ENCODE data around the gene FOXJ3.

The FOXJ3 gene

DNA sequence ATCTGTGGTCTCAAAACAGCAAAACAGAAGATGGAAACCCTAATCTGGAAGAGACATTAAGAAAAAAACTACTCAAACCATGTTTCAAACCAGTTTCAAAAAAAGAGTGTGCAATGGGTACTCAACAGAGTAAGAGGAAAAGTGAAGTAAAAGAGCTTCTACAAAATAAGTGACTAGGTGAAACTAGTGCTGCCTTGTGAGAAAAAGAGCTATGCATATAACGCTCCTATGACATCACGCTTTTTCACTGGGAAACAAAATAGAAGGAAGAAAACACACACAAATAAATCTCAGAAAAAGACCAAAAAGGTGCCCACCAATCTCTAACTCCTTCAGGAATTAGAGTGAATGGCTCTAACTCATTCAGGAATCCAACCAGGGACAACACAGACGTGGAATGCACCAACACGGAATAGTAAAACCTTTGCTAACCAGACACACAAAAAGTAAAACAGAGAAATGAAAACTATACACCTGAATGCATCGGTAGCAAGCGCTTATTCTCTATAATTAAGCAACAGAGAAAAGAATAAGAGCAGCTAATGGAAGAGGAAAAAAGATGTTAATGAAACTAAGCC, 1.3 kb downstream of the FOXJ3 start:
- no peak for DNase-seq

DNA sequence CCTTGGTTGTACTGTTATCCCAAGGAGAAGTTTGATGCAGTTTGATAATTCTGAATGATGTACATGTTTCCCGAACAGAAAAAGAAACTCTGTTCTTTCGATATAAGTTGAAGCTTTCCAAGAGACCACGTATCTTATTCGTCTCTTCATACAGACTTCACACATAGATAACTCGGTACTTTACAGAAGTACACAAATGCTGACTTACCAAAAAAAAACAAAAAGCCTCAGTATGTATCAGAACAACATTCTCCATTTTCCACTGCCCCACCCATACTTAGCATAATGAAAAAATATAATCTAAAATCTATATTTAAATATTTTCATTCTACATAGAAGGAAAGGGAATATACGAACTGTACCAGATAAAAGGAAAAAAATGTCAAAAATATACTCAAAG, 2.2 kb downstream of the FOXJ3 start:
- no peak for DNase-seq

DNA sequence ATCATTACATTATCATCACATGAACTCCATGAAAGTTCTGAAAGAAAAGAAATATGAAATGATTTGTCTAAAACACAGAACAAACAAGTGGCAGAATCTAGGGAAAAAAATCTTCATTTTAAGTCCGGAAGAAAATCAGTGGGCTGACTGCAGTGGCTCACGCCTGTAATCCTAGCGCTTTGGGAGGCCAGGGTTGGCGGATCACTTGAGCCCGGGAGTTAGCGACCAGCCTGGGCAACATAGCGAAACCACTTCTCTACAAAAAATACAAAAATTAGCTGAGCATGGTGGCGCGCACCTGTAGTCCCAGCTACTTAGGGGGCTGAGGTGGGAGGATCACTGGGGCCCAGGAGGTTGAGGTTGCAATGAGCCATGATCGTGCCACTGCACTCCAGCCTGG, 4.8 kb downstream of the FOXJ3 start:
- no peak for DNase-seq

DNA sequence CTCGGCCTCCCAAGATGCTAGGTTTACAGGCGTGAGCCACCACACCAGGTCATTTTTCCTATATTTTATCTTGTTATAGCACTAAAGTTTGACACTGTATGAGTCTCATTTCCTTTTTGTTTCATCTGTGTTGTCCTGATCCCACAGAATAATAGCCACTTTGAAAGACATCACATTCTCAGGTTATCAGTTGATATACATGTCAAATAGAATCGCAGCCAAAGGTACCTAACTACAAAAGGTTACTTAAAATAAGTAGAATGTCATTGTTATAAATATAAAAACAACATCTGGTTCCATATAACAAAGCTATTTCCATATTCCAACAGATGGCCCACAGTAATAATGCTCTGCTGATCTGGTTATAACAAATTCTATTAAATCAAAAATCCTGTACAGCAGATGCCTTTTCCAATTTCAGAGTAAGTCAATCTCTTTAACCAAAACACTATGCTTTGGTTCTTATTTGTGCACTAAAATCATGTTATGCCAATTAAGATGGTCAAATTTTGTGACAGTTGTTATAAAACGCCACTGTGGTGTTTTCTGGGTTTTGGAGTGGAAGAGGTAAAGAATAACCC, 6.0 kb downstream of the FOXJ3 start:
- no peak for DNase-seq

DNA sequence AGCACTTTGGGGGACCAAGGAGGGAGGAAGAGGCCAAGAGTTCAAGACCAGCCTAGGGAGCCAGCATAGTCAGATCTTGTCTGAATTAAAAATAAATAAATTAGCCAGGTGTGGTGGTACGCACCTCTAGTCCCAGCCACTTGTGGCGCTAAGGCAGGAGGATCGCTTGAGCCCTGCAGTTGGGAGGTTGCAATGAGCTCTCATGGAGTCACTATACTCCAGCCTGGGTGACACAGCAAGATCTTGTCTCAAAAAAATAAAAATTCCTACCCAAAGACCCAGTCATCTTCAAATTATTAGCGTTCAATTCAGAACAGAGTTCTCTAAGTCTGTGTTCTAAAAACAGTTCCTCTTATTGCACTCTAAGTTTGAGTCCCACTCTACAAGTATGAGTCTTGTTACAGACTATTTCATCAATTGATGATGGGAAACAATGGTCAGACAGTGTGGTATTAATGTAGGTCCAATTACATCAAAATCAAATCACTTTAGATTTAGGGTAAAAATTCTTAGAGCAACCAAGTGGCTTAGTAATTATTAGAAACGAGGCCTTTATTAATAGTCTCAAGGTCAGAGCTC, 6.9 kb downstream of the FOXJ3 start:
- DNase-seq, result no peak

DNA sequence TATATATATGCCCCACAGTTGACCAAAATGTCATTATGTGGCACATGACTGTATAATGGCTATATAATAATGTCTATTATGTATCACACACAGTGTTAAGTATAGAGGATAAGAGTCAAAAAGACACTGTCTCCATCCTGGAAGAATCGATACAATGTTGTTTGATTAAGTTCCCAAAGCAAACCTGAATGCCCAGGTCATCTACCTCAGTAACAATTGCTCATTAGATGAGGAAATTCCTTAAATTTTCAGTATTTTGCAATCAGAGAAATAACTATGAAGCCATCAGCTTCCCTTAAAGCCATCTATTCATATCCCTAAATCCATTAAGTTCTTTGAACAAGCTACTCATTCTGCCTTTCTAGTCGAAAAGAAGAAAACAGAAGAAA, 10.0 kb downstream of the FOXJ3 start:
- no peak for DNase-seq

DNA sequence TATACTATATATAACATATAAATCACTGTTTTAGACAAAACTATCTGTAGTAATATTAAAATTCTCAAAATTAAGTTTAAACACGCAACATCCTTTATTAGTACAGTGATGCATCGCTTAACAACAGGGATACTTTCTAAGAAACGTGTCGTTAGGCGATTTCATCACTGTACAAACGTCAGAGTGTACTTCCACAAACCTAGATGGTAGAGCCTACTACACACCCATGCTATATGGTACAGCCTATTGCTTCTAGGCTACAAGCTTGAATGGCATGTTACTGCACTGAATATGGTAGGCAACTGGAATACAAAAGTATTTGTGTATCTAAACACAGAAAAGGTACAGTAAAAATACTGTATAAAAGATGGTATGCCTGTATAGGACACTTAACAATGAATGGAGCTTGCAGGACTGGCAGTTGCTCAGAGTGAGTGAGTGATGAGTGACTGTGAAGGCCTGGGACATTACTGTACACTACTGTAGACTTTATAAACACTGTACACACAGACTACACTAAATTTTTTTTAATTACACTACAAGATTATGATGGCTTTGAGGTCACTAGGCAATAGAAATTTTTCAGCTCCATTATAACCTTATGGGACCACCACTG, 10.5 kb downstream of the FOXJ3 start:
- DNase-seq, result no peak

DNA sequence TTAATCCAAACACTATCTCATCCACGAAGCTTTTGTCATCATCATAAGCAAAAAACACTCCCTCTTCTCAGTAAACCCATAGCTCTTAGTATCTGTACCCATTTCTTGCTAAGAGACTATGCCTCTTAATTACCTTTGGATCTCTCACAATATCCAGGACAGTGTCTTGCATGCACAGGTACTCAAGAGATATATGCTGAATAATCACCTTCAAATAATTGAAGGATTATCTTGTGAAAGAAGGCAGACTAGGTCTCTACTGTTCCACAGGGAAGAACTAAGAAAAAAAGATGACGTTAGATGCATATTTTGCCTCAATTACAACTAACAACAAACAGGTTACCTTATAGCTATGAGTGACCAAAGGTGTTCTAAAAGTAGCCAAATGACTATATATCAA, 11.5 kb downstream of the FOXJ3 start:
- no peak for DNase-seq

DNA sequence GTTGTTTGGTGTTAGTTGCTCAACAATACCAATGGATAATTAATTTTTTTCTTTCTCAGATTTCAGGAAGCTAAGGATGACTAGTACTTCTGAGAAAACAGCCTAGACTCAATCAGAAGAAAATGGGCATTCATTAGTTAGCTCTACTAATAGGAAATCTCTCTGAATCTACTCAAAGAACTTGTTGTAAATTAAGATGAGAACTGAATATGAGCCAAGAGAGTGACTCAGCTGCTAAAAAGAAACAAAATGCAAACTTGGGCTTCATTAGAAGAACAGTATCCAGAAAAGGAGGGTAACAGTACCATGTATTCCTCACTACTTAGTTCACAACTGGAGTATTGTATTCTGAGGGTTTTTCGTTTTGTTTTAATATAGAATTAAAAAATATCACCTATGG, 12.5 kb downstream of the FOXJ3 start:
- DNase-seq, result no peak

DNA sequence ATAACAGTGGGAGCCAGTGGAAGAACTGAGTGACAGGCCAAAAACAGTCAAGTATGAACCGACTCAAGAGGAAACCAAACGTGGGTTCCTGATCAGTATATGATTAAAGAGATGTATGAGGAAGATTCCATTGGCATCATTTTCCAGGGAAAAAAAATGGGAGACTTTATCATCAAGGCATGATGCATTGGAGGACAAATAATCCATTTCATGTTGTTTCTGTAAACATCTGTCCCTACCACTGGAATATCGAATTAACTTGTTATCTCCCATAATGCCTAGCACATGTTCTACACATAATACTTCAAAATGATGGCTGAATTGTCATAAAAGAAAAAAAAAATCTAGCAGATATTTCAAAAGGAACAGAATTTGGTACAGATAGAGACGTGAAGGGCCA, 13.3 kb downstream of the FOXJ3 start:
- DNase-seq, result no peak

DNA sequence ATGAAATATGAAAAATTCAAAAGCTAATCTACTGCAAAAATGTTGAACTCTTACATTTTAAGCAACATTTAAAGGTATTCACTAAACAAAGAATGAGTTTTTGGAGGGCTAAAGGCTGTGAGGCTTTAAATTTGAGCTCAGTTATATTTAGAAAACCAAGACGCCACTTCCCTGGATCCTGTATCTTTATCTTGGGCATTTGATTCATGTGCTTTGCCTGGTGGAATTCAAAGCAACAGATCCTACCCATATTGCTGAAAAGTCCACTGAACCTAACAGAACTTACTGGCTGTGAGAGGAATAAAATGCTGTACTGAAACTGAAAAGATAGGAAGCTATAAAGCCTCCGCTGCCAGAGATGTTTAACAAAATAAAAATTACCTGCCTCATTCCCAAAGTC, 14.3 kb downstream of the FOXJ3 start:
- DNase-seq, result no peak

DNA sequence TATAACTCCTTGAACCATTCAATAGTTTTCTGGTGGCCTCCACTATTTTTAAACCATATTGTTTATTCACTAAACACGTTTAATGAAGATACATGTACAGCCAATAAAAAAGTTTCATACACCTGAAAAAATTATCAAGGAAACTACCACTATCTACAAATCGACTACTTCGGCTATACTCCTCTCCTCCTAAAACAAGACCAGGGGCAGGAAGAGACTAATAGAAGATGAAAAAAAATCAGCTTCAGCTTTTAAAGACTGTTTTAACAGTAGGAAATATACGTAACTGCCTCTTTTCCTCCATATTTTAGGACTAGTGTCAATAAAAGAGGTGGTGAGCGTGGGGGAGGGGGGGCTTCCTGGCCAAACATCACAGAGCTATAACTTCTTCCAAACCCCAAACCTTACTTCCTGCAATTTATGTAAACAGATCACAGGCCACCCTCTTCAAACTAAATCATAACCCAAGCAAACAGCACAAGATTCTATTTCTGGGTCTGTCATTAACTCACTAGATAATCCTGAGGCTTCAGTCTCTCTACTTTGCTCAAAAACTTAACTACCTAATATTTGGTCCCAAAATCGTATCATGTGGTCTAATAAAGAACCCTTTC, 15.1 kb downstream of the FOXJ3 start:
- peak; percentile 35 for DNase-seq

DNA sequence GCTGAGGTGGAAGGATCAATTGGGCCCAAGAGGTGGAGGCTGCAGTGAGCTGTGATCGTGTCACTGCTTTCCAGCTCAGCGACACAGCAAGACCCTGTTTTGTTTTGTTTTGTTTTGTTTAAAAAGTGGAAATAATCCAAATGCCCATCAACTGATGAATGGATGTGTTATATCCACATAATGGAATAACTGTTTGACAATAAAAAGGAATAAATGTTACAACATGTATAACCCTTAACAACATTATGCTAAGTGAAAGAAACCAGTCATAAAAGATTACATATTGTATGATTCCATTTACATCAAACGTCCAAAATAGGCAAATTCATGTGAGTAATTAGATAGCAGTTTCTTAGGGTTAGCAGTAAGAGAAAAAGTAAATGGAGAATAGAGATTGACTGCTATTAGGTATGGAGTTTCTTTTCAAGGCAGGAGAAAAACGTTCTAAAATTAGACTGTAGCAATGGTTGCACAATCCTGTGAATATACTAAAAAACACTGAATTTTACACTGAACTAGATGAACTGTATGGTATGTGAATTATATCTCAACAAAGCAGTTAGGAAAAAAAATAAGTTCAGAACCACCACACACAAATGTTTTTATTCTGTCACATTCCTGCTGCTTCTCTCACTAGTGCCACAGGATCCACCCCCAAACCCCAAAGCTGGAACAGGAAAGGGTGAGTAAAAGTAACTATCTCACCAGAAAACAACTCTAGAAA, 15.7 kb downstream of the FOXJ3 start:
- DNase-seq, result no peak

DNA sequence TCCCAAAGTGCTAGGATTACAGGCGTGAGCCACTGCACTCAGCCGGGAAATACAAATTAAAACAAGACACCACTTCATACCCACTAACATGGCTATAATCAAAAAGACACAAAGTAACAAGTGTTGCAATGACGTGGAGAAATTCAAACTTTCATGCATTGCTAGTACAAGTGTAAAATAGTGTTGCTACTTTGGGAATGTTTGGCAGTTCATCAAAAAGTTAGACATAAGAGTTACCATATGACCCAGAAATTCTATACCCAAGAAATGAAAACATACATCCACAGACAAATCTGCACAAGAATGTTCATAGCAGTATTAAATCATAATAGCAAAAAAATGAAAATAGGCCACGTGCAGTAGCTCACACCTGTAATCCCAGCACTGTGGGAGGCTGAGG, 16.4 kb downstream of the FOXJ3 start:
- DNase-seq, result no peak

DNA sequence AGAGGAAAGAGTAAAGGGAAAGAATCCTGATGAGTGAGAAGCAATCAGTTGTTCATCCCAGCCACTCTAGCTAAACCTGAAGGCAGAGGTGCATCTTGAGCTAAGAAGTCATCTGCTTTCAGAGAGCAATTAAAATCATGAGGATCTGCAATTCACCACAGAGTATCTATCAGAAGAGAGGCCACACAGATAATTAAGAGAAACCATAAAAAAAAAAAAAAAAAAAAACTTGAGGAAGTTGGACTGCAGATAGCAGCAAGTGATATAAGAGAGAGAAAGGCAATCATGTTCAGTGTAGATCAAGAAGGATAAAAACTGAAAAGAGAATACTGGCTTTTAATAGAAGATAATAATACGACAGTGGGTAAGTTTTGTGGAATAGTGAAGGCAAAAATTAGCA, 17.7 kb downstream of the FOXJ3 start:
- no peak for DNase-seq

DNA sequence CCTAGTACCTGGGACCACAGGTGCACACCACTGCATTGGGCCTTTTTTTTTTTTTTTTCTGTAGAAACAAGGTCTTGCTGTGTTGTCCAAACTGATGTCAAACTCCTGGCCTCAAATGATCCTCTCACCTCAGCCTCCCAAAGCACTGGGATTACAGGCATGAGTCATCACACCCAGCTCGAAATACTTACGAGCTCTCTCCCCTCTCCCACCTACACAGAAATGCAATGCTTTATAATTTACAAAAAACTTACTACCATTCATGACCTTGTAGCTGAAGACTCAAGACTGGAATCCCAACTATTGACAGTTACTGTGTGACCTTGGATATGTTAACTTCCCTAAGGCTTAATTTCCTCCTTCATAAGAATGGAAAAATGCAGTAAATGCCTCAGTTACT, 18.7 kb downstream of the FOXJ3 start:
- DNase-seq, result no peak

DNA sequence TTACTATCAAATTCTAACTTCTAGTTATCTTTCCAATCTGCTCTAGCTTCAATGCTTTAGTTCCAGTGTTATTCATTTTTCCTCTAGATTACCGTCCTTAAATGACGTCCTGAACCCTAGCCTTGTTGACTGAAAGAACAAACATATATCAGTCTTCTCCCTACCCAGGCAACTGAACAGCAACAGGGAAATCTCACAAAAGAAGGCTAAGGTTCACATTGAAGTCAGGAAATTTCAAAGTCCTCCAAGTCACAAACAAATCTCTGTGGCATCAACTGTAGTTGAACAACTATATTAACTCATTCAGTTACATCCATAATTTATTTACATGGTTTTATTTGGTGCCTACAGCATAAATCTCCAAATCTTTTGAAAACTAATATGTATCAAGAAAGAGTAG, 19.5 kb downstream of the FOXJ3 start:
- DNase-seq, result no peak

DNA sequence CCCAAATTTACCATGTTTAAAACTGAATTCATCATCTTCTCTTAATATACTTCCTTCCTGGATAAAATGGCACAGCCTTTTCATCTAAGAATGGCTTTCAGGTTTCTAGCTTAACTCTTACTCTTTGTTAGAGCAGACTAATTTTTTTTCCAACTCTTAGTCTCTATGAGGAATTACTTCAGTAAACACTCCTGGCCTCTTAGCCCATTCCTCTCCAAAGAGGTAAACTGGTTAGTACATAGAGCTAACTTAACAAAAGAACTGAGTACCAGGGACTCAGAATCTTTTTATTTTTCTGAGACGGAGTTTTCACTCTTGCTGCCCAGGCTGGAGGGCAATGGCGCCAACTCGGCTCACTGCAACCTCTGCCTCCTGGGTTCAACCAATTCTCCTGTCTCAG, 21.1 kb downstream of the FOXJ3 start:
- DNase-seq, result no peak

DNA sequence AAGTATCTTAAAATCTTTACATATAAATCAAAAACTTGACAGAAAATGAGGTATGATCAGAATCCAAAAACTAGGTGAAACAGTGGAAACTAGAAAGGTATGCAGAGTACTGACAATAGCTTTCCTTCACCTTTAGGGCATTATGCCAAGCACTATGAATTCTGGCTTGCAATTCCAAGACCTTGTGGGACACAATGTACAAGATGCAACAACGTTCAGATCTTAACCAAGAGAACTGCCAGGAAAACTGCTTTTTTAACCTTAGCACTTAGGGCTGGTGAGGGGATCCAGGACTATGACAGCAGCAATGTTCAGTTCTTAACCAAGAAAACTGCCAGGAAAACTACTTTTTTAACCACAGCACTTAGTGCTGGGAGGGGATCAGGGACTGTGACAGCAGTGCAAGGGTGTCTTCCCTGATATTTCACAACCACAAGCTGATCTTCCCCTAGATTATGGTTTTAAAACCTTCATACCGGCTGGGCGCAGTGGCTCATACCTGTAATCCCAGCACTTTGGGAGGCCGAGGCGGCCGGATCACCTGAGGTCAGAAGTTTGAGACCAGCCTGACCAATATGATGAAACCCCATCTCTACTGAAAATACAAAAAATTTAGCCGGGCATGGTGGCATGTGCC, 22.3 kb downstream of the FOXJ3 start:
- DNase-seq, result no peak

DNA sequence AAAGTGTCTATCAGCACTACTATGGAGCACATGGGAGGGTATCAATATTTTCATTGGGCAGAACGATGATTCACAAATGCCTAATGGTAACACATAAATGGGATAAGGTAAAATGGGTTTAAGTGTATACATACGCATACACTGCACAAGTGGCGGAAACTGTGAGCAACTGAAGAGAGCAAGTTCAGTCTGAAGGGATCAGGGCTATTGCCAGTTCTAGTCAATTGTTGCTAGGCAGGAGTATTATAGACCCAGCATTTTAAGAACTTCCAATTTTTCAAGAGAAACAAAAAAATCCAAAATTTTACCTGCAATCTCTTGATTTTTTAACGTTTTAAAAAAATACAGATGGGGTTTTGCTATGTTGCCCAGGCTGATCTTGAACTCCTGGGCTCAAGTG, 23.1 kb downstream of the FOXJ3 start:
- DNase-seq, result no peak

DNA sequence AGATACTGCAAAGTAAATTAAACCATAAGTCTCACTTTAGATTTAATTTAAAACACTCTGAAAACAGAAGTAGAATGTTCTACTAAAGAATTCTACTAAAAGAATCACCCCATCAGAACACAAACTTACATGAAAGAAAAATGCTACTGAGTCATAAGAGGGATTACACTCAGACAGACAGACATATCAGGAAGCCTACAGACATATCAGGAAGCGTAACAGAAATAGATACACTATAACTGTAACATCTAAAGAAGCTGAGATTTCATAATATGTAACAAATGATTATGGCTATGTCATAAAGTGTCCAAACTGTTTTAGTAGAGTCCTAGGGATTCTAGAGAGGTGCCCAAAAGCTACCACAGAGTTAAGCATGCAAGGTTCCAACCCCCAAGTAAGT, 23.9 kb downstream of the FOXJ3 start:
- no peak for DNase-seq

DNA sequence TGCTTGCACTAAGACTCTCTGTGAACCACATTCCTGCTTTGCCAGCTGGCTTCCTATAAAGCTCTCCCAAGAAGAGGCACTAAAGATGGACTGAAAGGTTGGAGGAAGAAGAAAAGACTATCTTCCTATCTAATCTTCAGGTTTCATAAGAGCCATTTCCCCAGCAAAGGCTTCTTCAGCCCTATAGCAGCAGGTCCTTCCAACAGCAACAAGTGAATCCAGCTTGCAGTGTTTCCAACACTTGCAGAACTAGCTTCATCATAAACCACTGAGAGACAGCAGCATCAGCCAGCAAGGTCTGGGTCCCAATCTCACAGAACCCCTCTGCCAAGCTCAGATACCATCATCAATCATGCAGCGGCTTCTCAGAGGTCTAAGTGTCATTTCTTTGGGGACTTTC, 28.1 kb downstream of the FOXJ3 start:
- no peak for DNase-seq

DNA sequence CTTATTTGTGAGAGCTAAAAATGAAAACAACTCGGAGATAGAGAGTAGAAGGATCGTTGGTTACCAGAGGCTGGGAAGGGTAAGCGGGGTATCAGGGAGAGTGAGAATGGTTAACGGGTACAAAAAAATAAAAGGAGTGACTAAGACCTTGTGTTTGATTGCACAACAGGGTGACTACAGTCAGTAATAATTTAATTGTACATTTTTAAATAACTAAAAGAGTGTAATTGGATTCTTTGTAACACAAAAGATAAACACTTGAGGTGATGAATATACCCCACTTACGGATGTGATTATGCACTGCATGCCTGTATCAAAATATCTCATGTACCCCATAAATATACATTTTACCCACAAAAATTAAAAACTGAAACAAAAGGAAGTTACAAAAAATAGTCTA, 29.4 kb downstream of the FOXJ3 start:
- DNase-seq, result no peak

Data from activated T-cell treated with anti-CD3 and anti-CD28 coated beads, Interleukin-2, amount 50 U/mL, for 1 hour (primary cell).